ENCODE data around the gene LMO4.

- no peak for TF ChIP-seq EZH2 (IDR thresholded peaks at IDR 0.05)
- TF ChIP-seq POLR2AphosphoS5 (IDR thresholded peaks at IDR 0.05; ENCODE audit: borderline replicate concordance, low read depth, low read length): no peak
- no peak for TF ChIP-seq FOXP2 (optimal IDR thresholded peaks at IDR 0.05; ENCODE audit: control extremely low read depth, extremely low read length, insufficient read depth)
Observed at GRCh38 chr1:87295445-87296110, 33.1 kb upstream of the LMO4 start.

Measured in SK-N-MC (cell line).